CD4-positive, alpha-beta T cell treated with Interleukin-17A for 4 hours (primary cell): ENCODE results near the gene CAPNS1.
"Not testable (repeated sequence)": the region's sequence is repeated elsewhere in the genome, so short reads cannot be mapped to it uniquely, and the experiment has no call there.

Experiments
- DNase-seq: peaks from one replicate; pipeline ENCODE4 v3.0.0-alpha.2; 2020; ENCODE audit warnings: mixed read lengths

The CAPNS1 gene

GRCh38 chr19:36151144-36152018, 11.5 kb downstream of the CAPNS1 start:
- DNase-seq = no peak

GRCh38 chr19:36152019-36152351, 12.1 kb downstream of the CAPNS1 start:
- DNase-seq = no peak

GRCh38 chr19:36152352-36153091, 12.7 kb downstream of the CAPNS1 start, which contains the start of gene COX7A1:
Gene COX7A1 (minus strand): TSS chr19:36152447. CDS start chr19:36152407, 40 bp downstream.
- DNase-seq = no peak

- DNase-seq = no peak
These were observed 13.3 kb downstream of the CAPNS1 start for GRCh38 chr19:36153126-36153525.

GRCh38 chr19:36160821-36161596, 21.1 kb downstream of the CAPNS1 start:
- DNase-seq = no peak

GRCh38 chr19:36163813-36164212, 23.9 kb downstream of the CAPNS1 start:
- no peak for DNase-seq

GRCh38 chr19:36169084-36169760, 29.4 kb downstream of the CAPNS1 start:
- DNase-seq = no peak

GRCh38 chr19:36172852-36173251, 33.0 kb downstream of the CAPNS1 start:
- no peak for DNase-seq

GRCh38 chr19:36173846-36174245, 34.0 kb downstream of the CAPNS1 start:
- DNase-seq = not testable (repeated sequence)

- not testable (repeated sequence) for DNase-seq
These were observed 39.2 kb downstream of the CAPNS1 start for GRCh38 chr19:36179077-36179476.

- DNase-seq = no peak
These were observed 42.9 kb downstream of the CAPNS1 start for GRCh38 chr19:36182612-36183244.

GRCh38 chr19:36183245-36183628, 43.4 kb downstream of the CAPNS1 start:
- DNase-seq = no peak

- DNase-seq = not testable (repeated sequence)
These were observed 46.9 kb downstream of the CAPNS1 start for GRCh38 chr19:36186722-36187121.

- DNase-seq = no peak
These were observed 56.4 kb downstream of the CAPNS1 start for GRCh38 chr19:36196249-36196648.

GRCh38 chr19:36198119-36198518, 58.3 kb downstream of the CAPNS1 start:
- no peak for DNase-seq
